Suprapubic skin (tissue), 4 donors: ENCODE measurements around the gene OGFOD2.

ENCODE experiments used
- EP300 ChIP-seq: sonication (generic); formaldehyde crosslinking; IDR thresholded peaks from one replicate; pipeline ENCODE4 v1.6.1; 2017; ENCODE audit warnings: antibody characterized with exemption
- POLR2AphosphoS5 ChIP-seq, 3 donors: sonication (generic); formaldehyde crosslinking; IDR thresholded peaks; one replicate each; pipeline ENCODE4 v1.6.1; 2017; ENCODE audit warnings: antibody characterized with exemption in 3 of 3
- TF ChIP-seq, protein P1 (sequence below), 2 donors: fragments of 200-600 bp in 1 of 2; fragments of 450-650 bp in 1 of 2; sonication (generic) in 1 of 2; IDR thresholded peaks; one replicate each; pipeline ENCODE4 v1.5.1; 2016 to 2019; ENCODE audit warnings: antibody characterized with exemption in 2 of 2, mild to moderate bottlenecking in 1 of 2, moderate library complexity in 1 of 2

- TF ChIP-seq, protein P1, sequence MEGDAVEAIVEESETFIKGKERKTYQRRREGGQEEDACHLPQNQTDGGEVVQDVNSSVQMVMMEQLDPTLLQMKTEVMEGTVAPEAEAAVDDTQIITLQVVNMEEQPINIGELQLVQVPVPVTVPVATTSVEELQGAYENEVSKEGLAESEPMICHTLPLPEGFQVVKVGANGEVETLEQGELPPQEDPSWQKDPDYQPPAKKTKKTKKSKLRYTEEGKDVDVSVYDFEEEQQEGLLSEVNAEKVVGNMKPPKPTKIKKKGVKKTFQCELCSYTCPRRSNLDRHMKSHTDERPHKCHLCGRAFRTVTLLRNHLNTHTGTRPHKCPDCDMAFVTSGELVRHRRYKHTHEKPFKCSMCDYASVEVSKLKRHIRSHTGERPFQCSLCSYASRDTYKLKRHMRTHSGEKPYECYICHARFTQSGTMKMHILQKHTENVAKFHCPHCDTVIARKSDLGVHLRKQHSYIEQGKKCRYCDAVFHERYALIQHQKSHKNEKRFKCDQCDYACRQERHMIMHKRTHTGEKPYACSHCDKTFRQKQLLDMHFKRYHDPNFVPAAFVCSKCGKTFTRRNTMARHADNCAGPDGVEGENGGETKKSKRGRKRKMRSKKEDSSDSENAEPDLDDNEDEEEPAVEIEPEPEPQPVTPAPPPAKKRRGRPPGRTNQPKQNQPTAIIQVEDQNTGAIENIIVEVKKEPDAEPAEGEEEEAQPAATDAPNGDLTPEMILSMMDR (IDR thresholded peaks at IDR 0.05) = no peak
- TF ChIP-seq EP300 (no peak), POLR2AphosphoS5 (IDR thresholded peaks at IDR 0.05) (no peak)
These were observed 9.7 kb downstream of the OGFOD2 start for GRCh38 chr12:122984612-122985337.
